A549 treated with AZD9567 at 1 μM for 4 hours (cell line): ENCODE results near the gene OR10H1. TPM values are rescaled to one million over a fixed set of nuclear protein-coding genes. Genes with fewer than 3 reads are reported as not detected.

ENCODE experiments used
- total RNA-seq: library from RNA; stranded (reverse); fragments of 200-300 nt; extraction: Qiagen RNA extraction; gene quantifications from 5 replicates; pipeline ENCODE4 v1.2.3, GENCODE V29; 2022; ENCODE audit not compliant: insufficient read depth

OR10H1 gene
- total RNA-seq = not detected in 5 replicates

GRCh38 chr19:15815306-15815705 lies at the start of gene OR10H1:
OR10H1 (minus strand) TSS chr19:15815664; CDS start chr19:15808037, 7,627 bp downstream.

GRCh38 chr19:15787611-15788155 lies 27.8 kb downstream of the OR10H1 start, which contains the start of gene OR10H5:
OR10H5 (plus strand) TSS chr19:15787661; CDS start chr19:15794049, 6,388 bp downstream.

Other genes with a start within 250 kb of the OR10H1 start
- not detected in 5 replicates for gene CYP4F8, start 200.4 kb downstream of the OR10H1 start, total RNA-seq
- 1.1 to 3.6 TPM (median 3.1 TPM) in 5 replicates for gene CYP4F3, start 174.8 kb downstream of the OR10H1 start, total RNA-seq
- gene CYP4F12, start 142.6 kb downstream of the OR10H1 start, total RNA-seq = 1.4 to 1.7 TPM (median 1.6 TPM) in 4 of 5 replicates, not detected in the other
- gene OR10H2, start 87.6 kb downstream of the OR10H1 start, total RNA-seq = not detected in 5 replicates
- not detected in 5 replicates for gene OR10H3, start 77.7 kb downstream of the OR10H1 start, total RNA-seq
- gene OR10H5, start 28.0 kb downstream of the OR10H1 start, total RNA-seq = not detected in 5 replicates
- gene CYP4F2, start 82.4 kb upstream of the OR10H1 start, total RNA-seq = 0.07 to 0.31 TPM (median 0.16 TPM) in 3 of 5 replicates, not detected in the others
- 4.4 to 7.3 TPM (median 4.7 TPM) in 5 replicates for gene CYP4F11, start 118.9 kb upstream of the OR10H1 start, total RNA-seq
- gene OR10H4, start 133.3 kb upstream of the OR10H1 start, total RNA-seq = not detected in 5 replicates